GM21825 (cell line): ENCODE results near the gene FRY.

Experiments used
- ATAC-seq: cut with Tn5 transposase; IDR thresholded peaks from one replicate; pipeline ENCODE4 v1.9.1; 2021; ENCODE audit warnings: mild to moderate bottlenecking, moderate library complexity; ENCODE audit not compliant: unreplicated experiment

The FRY gene

GRCh38 chr13:32284927-32285632, 253.5 kb downstream of the FRY start:
- no peak for ATAC-seq

DNA sequence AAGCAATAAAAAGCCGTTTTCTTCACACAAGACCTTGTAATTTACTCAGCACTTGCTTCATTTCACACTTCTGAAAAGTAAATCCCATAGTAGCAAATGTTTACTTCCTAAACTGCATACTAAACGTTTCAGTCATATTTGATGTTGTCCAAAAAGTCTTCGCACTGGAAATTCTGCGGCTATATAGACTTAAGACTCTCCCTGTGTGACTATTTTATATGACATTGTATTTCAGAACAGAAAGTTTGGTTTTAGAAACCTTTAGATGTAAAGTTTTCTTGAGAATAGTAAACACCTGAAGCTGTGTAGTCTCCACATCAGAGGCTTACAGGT, 254.0 kb downstream of the FRY start:
- no peak for ATAC-seq

DNA sequence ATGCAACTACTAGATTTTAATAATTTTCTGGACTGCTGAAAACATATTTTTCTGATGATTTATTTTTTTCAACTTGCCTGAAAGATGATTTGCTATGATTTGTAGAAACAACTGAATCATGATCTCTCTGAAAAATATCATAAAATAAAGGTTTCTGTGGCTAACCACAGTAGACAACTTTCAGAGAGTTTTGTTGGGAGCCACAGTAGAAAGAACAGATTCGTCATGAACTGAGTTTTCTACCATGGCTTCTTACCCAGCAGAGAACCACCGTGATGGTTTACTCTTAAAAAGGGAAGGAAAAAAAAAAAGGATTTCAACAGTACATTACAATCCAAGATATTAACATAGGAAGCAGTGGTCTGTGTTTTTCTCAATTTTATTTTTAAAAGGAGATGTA, 265.6 kb downstream of the FRY start:
- ATAC-seq = no peak

GRCh38 chr13:32298695-32299094, 267.1 kb downstream of the FRY start:
- ATAC-seq = no peak

DNA sequence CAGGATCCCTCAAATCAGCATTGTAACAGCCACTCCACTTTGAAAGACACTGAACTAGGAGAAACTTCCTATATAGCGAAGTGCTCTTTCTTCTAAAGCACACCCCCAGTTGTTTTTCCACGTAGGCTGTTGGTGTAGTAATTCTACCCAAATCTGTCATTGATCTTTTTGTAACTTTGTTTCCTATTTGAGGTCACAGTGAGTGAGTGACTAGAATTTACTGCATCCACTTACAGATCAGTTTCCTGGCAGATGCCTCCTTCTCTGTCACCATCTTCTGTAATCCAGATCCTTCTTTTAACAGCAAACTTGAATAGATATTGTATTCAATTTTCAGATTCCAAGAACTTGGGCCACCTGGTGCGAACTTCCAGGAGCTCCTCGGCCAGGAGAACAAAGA, 268.3 kb downstream of the FRY start:
- no peak for ATAC-seq

DNA sequence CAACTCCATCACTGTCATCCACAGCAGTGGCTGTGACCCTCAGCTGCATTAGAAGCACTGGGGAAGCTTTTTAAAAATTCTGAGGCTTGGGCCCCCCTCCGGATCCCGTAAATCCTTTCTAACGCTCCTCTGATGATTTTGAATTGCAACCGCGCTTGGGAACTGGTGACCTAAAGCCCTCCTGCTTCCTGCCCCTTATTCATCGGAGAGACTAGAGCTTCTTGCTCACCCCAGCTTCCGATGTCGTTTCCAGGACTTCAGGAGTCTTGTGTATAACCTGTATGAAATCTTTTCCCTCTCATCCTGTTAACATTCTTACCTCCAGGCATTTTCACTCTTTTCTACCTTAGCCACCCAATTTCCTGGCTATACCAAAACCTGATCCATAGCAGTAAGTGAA, 268.8 kb downstream of the FRY start:
- ATAC-seq = no peak

GRCh38 chr13:32300920-32301319, 269.3 kb downstream of the FRY start:
- no peak for ATAC-seq

DNA sequence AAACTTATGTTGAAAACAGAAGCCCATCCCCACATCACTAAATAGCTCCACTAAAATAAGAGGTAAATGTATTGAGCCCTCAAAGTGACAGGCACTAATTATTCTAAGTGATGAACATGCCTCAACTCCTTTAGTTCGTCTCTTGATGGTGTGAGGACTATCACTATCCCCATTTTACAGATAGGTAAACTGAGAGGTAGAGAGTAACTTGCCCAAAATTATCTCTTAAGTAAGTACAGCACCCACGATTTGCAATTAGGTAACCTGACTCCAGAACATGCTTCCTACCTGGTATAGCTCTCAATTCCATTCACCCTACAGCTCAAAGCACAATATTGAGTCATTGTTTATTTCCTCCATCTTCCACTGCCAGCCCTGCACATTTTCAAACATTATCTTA, 270.9 kb downstream of the FRY start:
- ATAC-seq = no peak

GRCh38 chr13:32305646-32306045, 274.1 kb downstream of the FRY start:
- ATAC-seq = no peak

- ATAC-seq = peak; percentile 14
Observed at GRCh38 chr13:32309312-32310133, 277.9 kb downstream of the FRY start.

- peak; percentile 53 for ATAC-seq
Observed at GRCh38 chr13:32310134-32310706, 278.6 kb downstream of the FRY start.

- ATAC-seq = no peak
Observed at GRCh38 chr13:32311188-32311897, 279.8 kb downstream of the FRY start.

- peak; percentile 15 for ATAC-seq
Observed at GRCh38 chr13:32314271-32315237, 283.0 kb downstream of the FRY start.

GRCh38 chr13:32315238-32316027, 283.9 kb downstream of the FRY start, which contains the start of the genes BRCA2 and ZAR1L:
BRCA2 (plus strand) TSS chr13:32315508; CDS start chr13:32316461, 953 bp downstream.
ZAR1L (minus strand) TSS chr13:32315363; CDS start chr13:32311925, 3,438 bp downstream.
- ATAC-seq = peak; percentile 92

DNA sequence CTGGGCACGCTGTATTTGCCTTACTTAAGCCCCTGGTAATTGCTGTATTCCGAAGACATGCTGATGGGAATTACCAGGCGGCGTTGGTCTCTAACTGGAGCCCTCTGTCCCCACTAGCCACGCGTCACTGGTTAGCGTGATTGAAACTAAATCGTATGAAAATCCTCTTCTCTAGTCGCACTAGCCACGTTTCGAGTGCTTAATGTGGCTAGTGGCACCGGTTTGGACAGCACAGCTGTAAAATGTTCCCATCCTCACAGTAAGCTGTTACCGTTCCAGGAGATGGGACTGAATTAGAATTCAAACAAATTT, 284.4 kb downstream of the FRY start:
- peak; percentile 51 for ATAC-seq

DNA sequence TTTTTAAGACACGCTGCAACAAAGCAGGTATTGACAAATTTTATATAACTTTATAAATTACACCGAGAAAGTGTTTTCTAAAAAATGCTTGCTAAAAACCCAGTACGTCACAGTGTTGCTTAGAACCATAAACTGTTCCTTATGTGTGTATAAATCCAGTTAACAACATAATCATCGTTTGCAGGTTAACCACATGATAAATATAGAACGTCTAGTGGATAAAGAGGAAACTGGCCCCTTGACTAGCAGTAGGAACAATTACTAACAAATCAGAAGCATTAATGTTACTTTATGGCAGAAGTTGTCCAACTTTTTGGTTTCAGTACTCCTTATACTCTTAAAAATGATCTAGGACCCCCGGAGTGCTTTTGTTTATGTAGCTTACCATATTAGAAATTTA, 284.9 kb downstream of the FRY start:
- no peak for ATAC-seq

DNA sequence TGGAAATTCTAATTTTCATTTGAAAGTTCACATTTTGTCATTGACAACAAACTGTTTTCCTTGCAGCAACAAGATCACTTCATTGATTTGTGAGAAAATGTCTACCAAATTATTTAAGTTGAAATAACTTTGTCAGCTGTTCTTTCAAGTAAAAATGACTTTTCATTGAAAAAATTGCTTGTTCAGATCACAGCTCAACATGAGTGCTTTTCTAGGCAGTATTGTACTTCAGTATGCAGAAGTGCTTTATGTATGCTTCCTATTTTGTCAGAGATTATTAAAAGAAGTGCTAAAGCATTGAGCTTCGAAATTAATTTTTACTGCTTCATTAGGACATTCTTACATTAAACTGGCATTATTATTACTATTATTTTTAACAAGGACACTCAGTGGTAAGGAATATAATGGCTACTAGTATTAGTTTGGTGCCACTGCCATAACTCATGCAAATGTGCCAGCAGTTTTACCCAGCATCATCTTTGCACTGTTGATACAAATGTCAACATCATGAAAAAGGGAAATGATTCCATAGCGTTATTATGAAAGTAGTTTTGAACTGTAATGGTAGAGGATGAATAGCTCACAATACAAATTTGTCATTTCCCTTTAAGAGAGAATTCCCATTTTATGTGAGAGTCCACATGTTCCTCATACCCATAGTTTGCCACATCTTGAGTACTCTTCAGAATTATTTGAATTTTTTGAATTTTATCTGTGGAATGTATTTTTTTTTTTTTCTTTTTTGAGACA, 286.3 kb downstream of the FRY start:
- ATAC-seq = no peak

- no peak for ATAC-seq
Observed at GRCh38 chr13:32320528-32320927, 289.0 kb downstream of the FRY start.

DNA sequence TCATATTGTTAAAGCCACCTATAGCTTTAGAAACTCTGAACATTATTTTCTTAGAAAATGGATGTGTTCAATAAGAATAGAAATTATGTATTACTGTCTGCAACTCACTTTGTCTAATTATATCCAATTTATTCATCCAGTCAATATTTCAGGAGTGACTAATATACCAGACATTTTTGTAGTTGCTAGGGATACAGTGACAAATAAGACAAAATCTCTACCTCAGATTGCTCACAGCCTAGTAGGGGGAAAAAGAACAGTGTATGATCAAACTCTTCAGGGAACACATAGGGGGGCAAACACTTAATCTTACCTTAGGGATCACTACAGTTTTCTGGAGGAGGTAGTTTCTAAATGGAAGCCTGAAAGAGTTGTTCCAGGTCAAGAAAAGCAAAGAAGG, 292.3 kb downstream of the FRY start:
- no peak for ATAC-seq
